GM19463 (cell line): ENCODE measurements around the gene BCL11A.

ENCODE experiments used
- ATAC-seq: cut with Tn5 transposase; IDR thresholded peaks from one replicate; pipeline ENCODE4 v1.9.1; 2021; ENCODE audit warnings: mild to moderate bottlenecking, moderate library complexity; ENCODE audit not compliant: unreplicated experiment

The BCL11A gene

GRCh38 chr2:60529136-60529784, 24.2 kb downstream of the BCL11A start:
- no peak for ATAC-seq

- no peak for ATAC-seq
These were observed 25.0 kb downstream of the BCL11A start for GRCh38 chr2:60528281-60529020.

DNA sequence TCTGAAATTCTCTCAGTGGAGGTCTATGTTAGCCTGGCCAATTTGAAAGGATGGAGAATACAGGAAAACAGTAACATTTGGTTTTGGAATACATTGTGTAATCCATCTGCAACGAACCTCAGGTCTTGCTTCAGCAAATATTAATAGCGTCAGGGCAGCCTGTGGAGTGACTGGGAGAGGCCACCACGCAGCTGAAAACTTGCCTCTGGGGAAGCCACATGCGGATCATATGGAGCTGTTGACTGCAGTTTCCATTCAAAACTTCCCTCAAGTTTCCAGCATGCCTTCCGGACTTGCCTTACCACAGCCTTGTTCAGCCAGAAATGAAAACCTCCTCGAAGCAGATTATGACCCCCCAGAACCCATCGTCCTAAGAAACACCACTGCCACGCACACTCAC, 25.7 kb downstream of the BCL11A start:
- no peak for ATAC-seq

DNA sequence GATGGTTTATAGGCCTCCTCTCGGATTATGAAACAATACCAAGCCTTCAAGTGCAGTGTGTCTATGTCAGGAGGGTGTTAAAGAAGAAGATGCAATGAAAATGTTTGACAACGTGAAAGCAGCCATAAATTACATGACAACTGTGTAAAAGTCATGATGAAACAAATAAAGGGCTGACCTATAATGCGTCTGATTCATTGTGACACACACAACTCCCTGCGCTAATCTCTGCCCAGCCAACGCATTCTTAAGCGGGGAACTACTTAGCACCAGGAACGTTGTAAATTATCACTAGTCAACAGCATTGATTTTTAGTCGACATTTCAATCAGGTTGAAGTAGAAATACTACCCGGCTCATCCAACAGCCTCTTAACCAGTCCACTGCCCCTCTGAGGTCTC, 26.8 kb downstream of the BCL11A start:
- ATAC-seq, result no peak

DNA sequence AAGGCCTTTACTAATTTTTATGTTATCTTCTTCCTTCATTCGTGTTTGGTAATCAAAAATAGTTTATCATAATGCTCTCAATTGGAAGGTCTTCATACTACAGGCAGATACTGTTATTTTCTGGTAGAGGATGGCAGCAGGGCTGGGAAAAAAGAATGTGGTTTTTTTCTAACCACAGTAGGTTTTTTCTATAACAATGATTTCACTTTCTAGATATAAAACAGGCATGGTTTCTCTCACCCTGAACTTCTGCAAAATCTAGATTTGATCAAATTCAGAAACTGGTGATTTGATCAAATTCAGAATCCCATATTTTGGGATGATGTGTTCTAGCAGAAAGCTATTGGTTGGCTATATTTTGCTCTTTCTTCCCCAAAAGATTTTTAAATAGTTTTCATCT, 27.6 kb downstream of the BCL11A start:
- ATAC-seq, result no peak

- ATAC-seq, result no peak
These were observed 28.6 kb downstream of the BCL11A start for GRCh38 chr2:60524874-60525273.

- ATAC-seq, result no peak
These were observed 29.5 kb downstream of the BCL11A start for GRCh38 chr2:60523963-60524362.

- ATAC-seq, result no peak
These were observed 31.0 kb downstream of the BCL11A start for GRCh38 chr2:60522462-60522861.

- peak; percentile 40 for ATAC-seq
These were observed 31.8 kb downstream of the BCL11A start for GRCh38 chr2:60521626-60522025.

GRCh38 chr2:60520917-60521539, 32.4 kb downstream of the BCL11A start:
- no peak for ATAC-seq

GRCh38 chr2:60520151-60520876, 33.1 kb downstream of the BCL11A start:
- ATAC-seq, result no peak

DNA sequence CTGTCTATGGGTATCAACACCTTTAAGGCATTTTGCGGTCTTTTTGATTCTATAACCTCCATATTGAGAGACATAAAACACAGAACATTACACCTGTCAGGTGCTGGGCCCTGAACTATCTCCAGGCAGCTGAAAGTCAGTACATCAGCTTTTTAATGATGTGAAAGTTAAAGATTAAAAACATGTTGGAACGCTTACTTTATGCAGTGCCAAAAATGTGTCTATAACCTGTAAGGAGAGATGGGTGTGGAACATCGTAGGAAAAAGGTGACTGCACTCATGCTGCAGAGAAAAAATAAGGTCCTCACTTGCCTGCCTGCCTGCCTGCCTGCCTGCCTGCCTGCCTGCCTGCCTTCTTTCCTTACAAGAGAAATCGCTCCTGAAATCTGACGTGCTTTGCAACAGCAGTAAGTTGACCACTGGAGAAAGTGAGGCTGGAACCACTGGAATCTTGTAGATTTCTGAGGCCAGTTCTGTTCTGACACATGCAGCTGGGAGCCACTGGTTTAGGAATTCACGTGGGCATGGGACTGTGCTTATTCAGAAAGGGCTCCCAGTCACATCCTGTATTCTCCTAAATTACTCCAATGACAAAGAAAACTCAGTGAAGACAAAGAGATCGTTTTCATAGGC, 34.1 kb downstream of the BCL11A start:
- ATAC-seq, result no peak

GRCh38 chr2:60518567-60518966, 34.9 kb downstream of the BCL11A start:
- ATAC-seq, result no peak

- no peak for ATAC-seq
These were observed 36.0 kb downstream of the BCL11A start for GRCh38 chr2:60517446-60517845.

DNA sequence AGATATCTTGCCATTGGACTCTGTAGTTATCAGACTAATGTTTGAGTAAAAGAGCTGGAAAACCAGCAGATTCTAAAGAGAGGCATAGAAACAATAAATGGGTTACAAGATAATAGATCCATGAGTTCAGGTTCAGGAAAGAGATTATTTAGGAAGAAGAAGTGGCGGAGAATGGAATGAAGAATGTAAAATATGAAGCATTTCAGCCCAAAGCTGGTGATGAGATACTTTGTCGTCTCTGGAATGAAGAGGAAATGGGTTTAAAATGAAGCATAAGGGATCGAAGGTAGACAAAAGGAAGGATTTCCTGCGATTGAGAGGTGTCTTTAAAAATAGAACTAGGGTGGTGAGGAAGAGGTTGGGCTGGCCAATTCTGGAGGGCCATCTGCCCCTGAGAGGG, 36.6 kb downstream of the BCL11A start:
- ATAC-seq, result no peak

- no peak for ATAC-seq
These were observed 37.1 kb downstream of the BCL11A start for GRCh38 chr2:60516383-60516811.

- ATAC-seq, result peak; percentile 80
These were observed 37.7 kb downstream of the BCL11A start for GRCh38 chr2:60515721-60516226.

DNA sequence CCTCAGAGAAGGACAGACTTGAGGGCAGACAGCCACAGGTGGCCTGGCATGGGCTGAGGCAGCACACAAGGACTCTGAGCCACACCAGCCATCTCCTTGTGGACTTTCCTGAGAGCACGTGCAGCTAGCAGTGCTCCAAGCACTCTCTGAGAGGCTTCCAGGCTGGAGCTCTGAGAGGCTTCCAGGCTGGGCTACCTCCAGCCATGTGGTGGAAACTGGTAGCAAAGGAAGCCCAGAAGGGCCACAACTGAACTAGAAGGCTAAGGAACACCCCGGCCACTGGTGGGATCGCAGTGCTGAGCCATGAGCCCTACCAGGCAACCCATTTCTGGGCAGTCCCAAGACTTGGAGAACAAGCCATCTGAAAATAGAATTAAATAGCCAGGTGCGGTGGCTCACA, 39.5 kb downstream of the BCL11A start:
- no peak for ATAC-seq

DNA sequence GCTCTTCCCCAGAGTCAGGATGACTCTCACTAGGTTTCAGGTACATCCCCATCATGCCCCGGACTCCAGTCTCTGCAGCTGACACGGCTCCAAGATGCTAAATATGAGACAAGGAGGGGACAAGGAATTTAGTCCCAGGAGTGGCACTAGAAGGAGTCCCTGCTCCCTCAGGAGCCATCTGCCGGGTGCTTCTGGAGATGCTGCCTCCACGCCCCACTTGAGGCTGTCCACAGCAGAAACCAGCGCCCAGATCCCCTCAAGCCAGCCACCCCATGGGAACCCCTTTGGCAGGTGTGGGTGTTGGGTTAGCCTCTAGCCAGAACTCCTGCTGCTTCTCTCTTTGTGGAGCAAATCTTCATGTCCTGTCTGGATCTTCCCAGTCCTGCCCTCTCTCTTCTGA, 40.3 kb downstream of the BCL11A start:
- ATAC-seq, result no peak

DNA sequence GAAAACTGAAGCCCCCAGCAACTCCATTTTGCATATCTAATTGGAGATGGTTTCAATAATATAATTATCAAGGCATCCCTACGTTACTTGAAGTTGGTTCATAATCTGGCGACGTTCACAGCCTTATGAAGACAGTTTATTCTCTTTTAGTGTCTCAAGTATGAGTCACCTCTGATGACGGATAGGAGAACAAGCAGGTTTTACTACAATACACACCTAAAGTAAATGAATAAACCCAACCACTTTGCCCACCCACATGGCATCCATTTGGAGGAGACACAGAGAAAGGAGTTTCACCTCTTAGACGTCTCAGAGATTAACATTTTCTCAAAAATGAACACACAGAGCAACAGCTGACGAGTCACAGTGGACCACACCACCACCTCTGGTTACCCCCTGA, 40.8 kb downstream of the BCL11A start:
- ATAC-seq, result no peak
